CD8-positive, alpha-beta memory T cell (primary cell): ENCODE data around the gene ESPNL. TPM values are rescaled to one million over a fixed set of nuclear protein-coding genes. Genes with fewer than 3 reads are reported as not detected.

Source experiments
- CTCF ChIA-PET: fragments of 350-600 bp; sonication (Branson Sonifier 250); formaldehyde crosslinking; loops from one replicate; lab custom pipeline; 2021; ENCODE audit warnings: antibody characterized with exemption; lab: Charles Lee
- POLR2A ChIA-PET: fragments of 350-600 bp; sonication (Branson Sonifier 250); formaldehyde crosslinking; loops from one replicate; lab custom pipeline; 2021; ENCODE audit warnings: antibody characterized with exemption; lab: Charles Lee
- DNase-seq, 5 donors: peaks; one replicate each; pipeline versions ENCODE4 v3.0.0 to v3.0.0-alpha.2; 2020 to 2022; ENCODE audit warnings: mixed read lengths in 1 of 5
- H3K27ac ChIP-seq: one replicate; pipeline ENCODE4 v1.7.0; 2013; ENCODE audit warnings: low read depth, mild to moderate bottlenecking, low read length, moderate library complexity
- H3K27me3 ChIP-seq: 2 replicates; pipeline ENCODE4 v1.7.0; 2013; ENCODE audit warnings: low read length, mild to moderate bottlenecking; ENCODE audit not compliant: insufficient read depth, poor library complexity, severe bottlenecking
- H3K36me3 ChIP-seq: 2 replicates; pipeline ENCODE4 v1.7.0; 2013; ENCODE audit warnings: mild to moderate bottlenecking, low read length, moderate library complexity; ENCODE audit not compliant: insufficient read depth
- H3K4me1 ChIP-seq: 2 replicates; pipeline ENCODE4 v1.7.0; 2013; ENCODE audit warnings: mild to moderate bottlenecking, low read length, moderate library complexity; ENCODE audit not compliant: insufficient read depth
- H3K4me3 ChIP-seq: 2 replicates; pipeline ENCODE4 v1.7.0; 2013; ENCODE audit warnings: mild to moderate bottlenecking, low read length
- H3K9me3 ChIP-seq: 2 replicates; pipeline ENCODE4 v1.7.0; 2013; ENCODE audit warnings: mild to moderate bottlenecking, low read length
- H3K27ac Mint-ChIP-seq, 8 donors: one replicate each; pipeline ENCODE4 v1.8.0; 2020 to 2021; ENCODE audit warnings: mixed read lengths in 8 of 8, mild to moderate bottlenecking in 6 of 8, inconsistent platforms in 3 of 8, moderate library complexity in 3 of 8
- H3K27me3 Mint-ChIP-seq, 2 donors: one replicate each; pipeline ENCODE4 v1.8.0; 2020 to 2021; ENCODE audit warnings: mixed read lengths in 2 of 2, mild to moderate bottlenecking in 1 of 2, moderate library complexity in 1 of 2
- H3K36me3 Mint-ChIP-seq, 3 donors: one replicate each; pipeline ENCODE4 v1.8.0; 2020 to 2021; ENCODE audit warnings: mixed read lengths in 3 of 3, inconsistent platforms in 1 of 3, mild to moderate bottlenecking in 1 of 3
- H3K4me1 Mint-ChIP-seq, 3 donors: one replicate each; pipeline ENCODE4 v1.8.0; 2020 to 2021; ENCODE audit warnings: mixed read lengths in 3 of 3, inconsistent platforms in 1 of 3, mild to moderate bottlenecking in 1 of 3
- H3K4me3 Mint-ChIP-seq, 7 donors: one replicate each; pipeline ENCODE4 v1.8.0; 2020 to 2021; ENCODE audit warnings: mixed read lengths in 7 of 7, mild to moderate bottlenecking in 6 of 7, moderate library complexity in 4 of 7, inconsistent platforms in 2 of 7
- H3K9me3 Mint-ChIP-seq, 5 donors: one replicate each; pipeline ENCODE4 v1.8.0; 2020 to 2022; ENCODE audit warnings: mixed read lengths in 5 of 5, mild to moderate bottlenecking in 3 of 5, moderate library complexity in 2 of 5, inconsistent platforms in 1 of 5
- polyA plus RNA-seq: library from polyadenylated mRNA; unstranded; fragments of 300-500 nt; fragmentation: Illumina TruSeq; gene quantifications from one replicate; pipeline ENCODE4 v1.2.3, GENCODE V29; 2021
- total RNA-seq, 2 experiments: library from RNA; stranded (reverse); gene quantifications; one replicate each; pipeline ENCODE4 v1.2.3, GENCODE V29; 2021

ESPNL gene
- total and polyA plus RNA-seq, 3 experiments from 2014 or later, result not detected

GRCh38 chr2:238082151-238082550 is 18.0 kb upstream of the ESPNL start:
- H3K27me3 ChIP-seq, result no peaks in the 10 kb centered on the region
- H3K27me3 Mint-ChIP-seq, result no peaks in the 10 kb centered on the region
- no peak for DNase-seq
- POLR2A ChIA-PET, result no interaction called here
- no peak overlapping the region for H3K4me3 ChIP-seq
- H3K36me3 ChIP-seq, result peaks cover 30% of the 10 kb centered on the region
- CTCF ChIA-PET, result no interaction called here
- H3K4me1 Mint-ChIP-seq, result peaks cover 3 to 4% (median 4%) of the 10 kb centered on the region in 3 donors
- H3K4me1 ChIP-seq, result no peaks in the 10 kb centered on the region
- no peaks in the 10 kb centered on the region for H3K9me3 ChIP-seq
- no peak overlapping the region for H3K27ac Mint-ChIP-seq
- no peak overlapping the region for H3K4me3 Mint-ChIP-seq
- H3K27ac ChIP-seq, result no peak overlapping the region
- H3K9me3 Mint-ChIP-seq, result no peaks in the 10 kb centered on the region
- peaks cover 21 to 67% (median 27%) of the 10 kb centered on the region in 3 donors for H3K36me3 Mint-ChIP-seq

- H3K9me3 Mint-ChIP-seq, result no peaks in the 10 kb centered on the region
- DNase-seq, result no peak
- ChIA-PET CTCF (no interaction called here), POLR2A (no interaction called here)
- no peak overlapping the region for H3K4me3 Mint-ChIP-seq
- peaks cover 30% of the 10 kb centered on the region for H3K36me3 ChIP-seq
- peaks cover 6 to 8% (median 7%) of the 10 kb centered on the region in 3 donors for H3K4me1 Mint-ChIP-seq
- no peaks in the 10 kb centered on the region for H3K27me3 ChIP-seq
- no peak overlapping the region for H3K27ac ChIP-seq
- no peak overlapping the region for H3K27ac Mint-ChIP-seq
- no peaks in the 10 kb centered on the region for H3K27me3 Mint-ChIP-seq
- H3K9me3 ChIP-seq, result no peaks in the 10 kb centered on the region
- H3K4me3 ChIP-seq, result no peak overlapping the region
- no peaks in the 10 kb centered on the region for H3K4me1 ChIP-seq
- peaks cover 22 to 61% (median 25%) of the 10 kb centered on the region in 3 donors for H3K36me3 Mint-ChIP-seq
Measured at GRCh38 chr2:238082827-238083226, 17.3 kb upstream of the ESPNL start.

GRCh38 chr2:238083919-238084318 is 16.2 kb upstream of the ESPNL start:
- H3K4me1 Mint-ChIP-seq, result peaks cover 6 to 8% (median 7%) of the 10 kb centered on the region in 3 donors
- no peak overlapping the region for H3K27ac Mint-ChIP-seq
- no peaks in the 10 kb centered on the region for H3K27me3 ChIP-seq
- no peaks in the 10 kb centered on the region for H3K9me3 ChIP-seq
- CTCF ChIA-PET, result no interaction called here
- POLR2A ChIA-PET, result no interaction called here
- no peak overlapping the region for H3K27ac ChIP-seq
- H3K4me3 ChIP-seq, result no peak overlapping the region
- H3K36me3 ChIP-seq, result peaks cover 30% of the 10 kb centered on the region
- no peaks in the 10 kb centered on the region for H3K9me3 Mint-ChIP-seq
- peaks cover 21 to 59% (median 22%) of the 10 kb centered on the region in 3 donors for H3K36me3 Mint-ChIP-seq
- H3K27me3 Mint-ChIP-seq, result no peaks in the 10 kb centered on the region
- H3K4me1 ChIP-seq, result no peaks in the 10 kb centered on the region
- H3K4me3 Mint-ChIP-seq, result no peak overlapping the region
- DNase-seq, result no peak

- ChIA-PET CTCF (no interaction called here), POLR2A (no interaction called here)
- no peak for DNase-seq
- no peaks in the 10 kb centered on the region for H3K9me3 Mint-ChIP-seq
- Histone ChIP-seq H3K4me3 (no peak overlapping the region), H3K27ac (no peak overlapping the region), H3K36me3 (peaks cover 30% of the 10 kb centered on the region), H3K9me3 (no peaks in the 10 kb centered on the region), H3K4me1 (no peaks in the 10 kb centered on the region), H3K27me3 (no peaks in the 10 kb centered on the region)
- peaks cover 21 to 57% (median 22%) of the 10 kb centered on the region in 3 donors for H3K36me3 Mint-ChIP-seq
- no peaks in the 10 kb centered on the region for H3K27me3 Mint-ChIP-seq
- no peak overlapping the region for H3K4me3 Mint-ChIP-seq
- H3K4me1 Mint-ChIP-seq, result peaks cover 6 to 8% (median 7%) of the 10 kb centered on the region in 3 donors
- H3K27ac Mint-ChIP-seq, result peak overlapping the region in 1 of 8 donors; percentile 82
Measured at GRCh38 chr2:238084761-238085160, 15.4 kb upstream of the ESPNL start.

GRCh38 chr2:238085899-238086298 is 14.2 kb upstream of the ESPNL start:
- no peak for DNase-seq
- Mint-ChIP-seq H3K4me1 (peaks cover 6 to 8% (median 7%) of the 10 kb centered on the region in 3 donors), H3K36me3 (peaks cover 17 to 49% (median 18%) of the 10 kb centered on the region in 3 donors), H3K9me3 (no peaks in the 10 kb centered on the region), H3K27ac (no peak overlapping the region), H3K27me3 (no peaks in the 10 kb centered on the region), H3K4me3 (no peak overlapping the region)
- Histone ChIP-seq H3K4me1 (no peaks in the 10 kb centered on the region), H3K9me3 (no peaks in the 10 kb centered on the region), H3K4me3 (no peak overlapping the region), H3K36me3 (peaks cover 25% of the 10 kb centered on the region), H3K27ac (no peak overlapping the region), H3K27me3 (no peaks in the 10 kb centered on the region)
- CTCF ChIA-PET, result no interaction called here
- POLR2A ChIA-PET, result interaction anchor here (0.6 kb wide), 1 partner anchor 14 kb away, joined by 3 read pairs; no protein-coding TSS in a partner anchor

- no peaks in the 10 kb centered on the region for H3K9me3 ChIP-seq
- no peak for DNase-seq
- ChIA-PET POLR2A (no interaction called here), CTCF (no interaction called here)
- Mint-ChIP-seq H3K36me3 (peaks cover 10 to 41% (median 18%) of the 10 kb centered on the region in 3 donors), H3K9me3 (no peaks in the 10 kb centered on the region), H3K4me3 (no peak overlapping the region), H3K27ac (peak overlapping the region in 2 of 8 donors; percentile 61 to 73), H3K4me1 (peaks cover 6 to 8% (median 7%) of the 10 kb centered on the region in 3 donors), H3K27me3 (no peaks in the 10 kb centered on the region)
- no peaks in the 10 kb centered on the region for H3K4me1 ChIP-seq
- H3K36me3 ChIP-seq, result peaks cover 18% of the 10 kb centered on the region
- no peak overlapping the region for H3K4me3 ChIP-seq
- H3K27me3 ChIP-seq, result no peaks in the 10 kb centered on the region
- no peak overlapping the region for H3K27ac ChIP-seq
Measured at GRCh38 chr2:238087211-238087610, 12.9 kb upstream of the ESPNL start.

GRCh38 chr2:238090887-238091286 is 9.3 kb upstream of the ESPNL start:
- H3K36me3 Mint-ChIP-seq, result peaks cover 0 to 25% (median 8%) of the 10 kb centered on the region in 3 donors
- peaks cover 6 to 8% (median 7%) of the 10 kb centered on the region in 3 donors for H3K4me1 Mint-ChIP-seq
- H3K9me3 Mint-ChIP-seq, result no peaks in the 10 kb centered on the region
- Histone ChIP-seq H3K27me3 (no peaks in the 10 kb centered on the region), H3K9me3 (no peaks in the 10 kb centered on the region), H3K27ac (no peak overlapping the region), H3K4me3 (no peak overlapping the region), H3K36me3 (no peaks in the 10 kb centered on the region), H3K4me1 (no peaks in the 10 kb centered on the region)
- peaks cover 0 to 2% of the 10 kb centered on the region in 2 donors for H3K27me3 Mint-ChIP-seq
- H3K4me3 Mint-ChIP-seq, result no peak overlapping the region
- DNase-seq, result no peak
- ChIA-PET POLR2A (no interaction called here), CTCF (interaction anchor here (0.5 kb wide), 1 partner anchor 99 kb away, joined by 3 read pairs; no protein-coding TSS in a partner anchor)
- peak overlapping the region in 1 of 8 donors; percentile 61 for H3K27ac Mint-ChIP-seq

GRCh38 chr2:238091436-238092060 is 8.6 kb upstream of the ESPNL start:
- no peak for DNase-seq
- Histone ChIP-seq H3K9me3 (no peaks in the 10 kb centered on the region), H3K27me3 (no peaks in the 10 kb centered on the region), H3K27ac (no peak overlapping the region), H3K4me3 (no peak overlapping the region), H3K36me3 (no peaks in the 10 kb centered on the region), H3K4me1 (no peaks in the 10 kb centered on the region)
- ChIA-PET CTCF (interaction anchor here (0.5 kb wide), 1 partner anchor 100 kb away, joined by 3 read pairs; no protein-coding TSS in a partner anchor), POLR2A (no interaction called here)
- Mint-ChIP-seq H3K9me3 (no peaks in the 10 kb centered on the region), H3K27ac (peak overlapping the region in 3 of 8 donors; percentile 6 to 45 (median 15)), H3K4me3 (no peak overlapping the region), H3K36me3 (peaks cover 0 to 23% (median 8%) of the 10 kb centered on the region in 3 donors), H3K4me1 (peaks cover 6 to 8% (median 7%) of the 10 kb centered on the region in 3 donors), H3K27me3 (peaks cover 0 to 2% of the 10 kb centered on the region in 2 donors)
